H9 (cell line): Measurements from ENCODE around the gene S100G. TPM values are rescaled to one million over a fixed set of nuclear protein-coding genes. Genes with fewer than 3 reads are reported as not detected.
"Not testable (repeated sequence)": the region's sequence is repeated elsewhere in the genome, so short reads cannot be mapped to it uniquely, and the experiment has no call there.

Experiments used
- DNase-seq: peaks from one replicate; pipeline ENCODE4 v3.0.0-alpha.2; 2017
- H2AFZ ChIP-seq: one replicate; pipeline ENCODE4 v1.6.1; 2013; ENCODE audit warnings: mild to moderate bottlenecking, low read length, control low read depth, moderate library complexity
- H2AK5ac ChIP-seq: 2 replicates; pipeline ENCODE4 v1.6.1; 2013; ENCODE audit warnings: low read length, control low read depth, mixed read lengths; ENCODE audit not compliant: insufficient read length
- H2BK120ac ChIP-seq: one replicate; pipeline ENCODE4 v1.6.1; 2013; ENCODE audit warnings: low read depth, mild to moderate bottlenecking, low read length, control low read depth, inconsistent platforms; ENCODE audit not compliant: poor library complexity, severe bottlenecking
- H2BK12ac ChIP-seq: 2 replicates; pipeline ENCODE4 v1.6.1; 2013; ENCODE audit warnings: low read length, control low read depth, mixed read lengths, low read depth; ENCODE audit not compliant: insufficient read length
- H2BK15ac ChIP-seq: 2 replicates; pipeline ENCODE4 v1.6.1; 2013; ENCODE audit warnings: low read depth, low read length, control low read depth
- H2BK20ac ChIP-seq: one replicate; pipeline ENCODE4 v1.6.1; 2013; ENCODE audit warnings: low read depth, mild to moderate bottlenecking, low read length, control low read depth, inconsistent platforms; ENCODE audit not compliant: poor library complexity, severe bottlenecking
- H2BK5ac ChIP-seq: 2 replicates; pipeline ENCODE4 v1.6.1; 2013; ENCODE audit warnings: low read length, control low read depth, mixed read lengths; ENCODE audit not compliant: insufficient read length
- H3K14ac ChIP-seq: 2 replicates; pipeline ENCODE4 v1.6.1; 2013; ENCODE audit warnings: low read length, control low read depth; ENCODE audit not compliant: insufficient read depth
- H3K18ac ChIP-seq: 2 replicates; pipeline ENCODE4 v1.6.1; 2013; ENCODE audit warnings: low read depth, mild to moderate bottlenecking, mixed read lengths, low read length, control low read depth; ENCODE audit not compliant: insufficient read length
- H3K23ac ChIP-seq: 2 replicates; pipeline ENCODE4 v1.6.1; 2013; ENCODE audit warnings: low read length, control low read depth, mixed read lengths, low read depth; ENCODE audit not compliant: insufficient read length
- H3K23me2 ChIP-seq: 2 replicates; pipeline ENCODE4 v1.6.1; 2013; ENCODE audit warnings: low read depth, mild to moderate bottlenecking, mixed read lengths, low read length, control low read depth; ENCODE audit not compliant: insufficient read length, poor library complexity, severe bottlenecking
- H3K27ac ChIP-seq: 2 replicates; pipeline ENCODE4 v1.5.1; 2013; ENCODE audit warnings: low read length, control low read depth, mixed read lengths, low read depth; ENCODE audit not compliant: insufficient read length
- H3K27me3 ChIP-seq: 2 replicates; pipeline ENCODE4 v1.6.1; 2013; ENCODE audit warnings: low read length, control low read depth, inconsistent platforms; ENCODE audit not compliant: insufficient read depth
- H3K4ac ChIP-seq: 2 replicates; pipeline ENCODE4 v1.6.1; 2013; ENCODE audit warnings: low read depth, mild to moderate bottlenecking, control low read depth, inconsistent platforms, low read length, moderate library complexity
- H3K4me1 ChIP-seq: 2 replicates; pipeline ENCODE4 v1.6.1; 2013; ENCODE audit warnings: low read length, control low read depth, inconsistent platforms; ENCODE audit not compliant: insufficient read depth
- H3K4me2 ChIP-seq: 2 replicates; pipeline ENCODE4 v1.6.1; 2013; ENCODE audit warnings: low read length, control low read depth, mixed read lengths; ENCODE audit not compliant: insufficient read length, insufficient read depth
- H3K56ac ChIP-seq: 2 replicates; pipeline ENCODE4 v1.6.1; 2013; ENCODE audit warnings: low read depth, mild to moderate bottlenecking, mixed read lengths, low read length, control low read depth; ENCODE audit not compliant: insufficient read length
- H3K79me1 ChIP-seq: 2 replicates; pipeline ENCODE4 v1.6.1; 2013; ENCODE audit warnings: low read depth, mild to moderate bottlenecking, moderate library complexity, low read length, control low read depth, inconsistent platforms; ENCODE audit not compliant: insufficient read depth, poor library complexity, severe bottlenecking
- H3K79me2 ChIP-seq: 2 replicates; pipeline ENCODE4 v1.6.1; 2013; ENCODE audit warnings: low read length, control low read depth, inconsistent platforms; ENCODE audit not compliant: insufficient read depth
- H3K9ac ChIP-seq: 2 replicates; pipeline ENCODE4 v1.6.1; 2013; ENCODE audit warnings: low read length, control low read depth, mixed read lengths; ENCODE audit not compliant: insufficient read length; ENCODE audit errors: extremely low read depth
- H3K9me3 ChIP-seq: one replicate; pipeline ENCODE4 v1.6.1; 2013; ENCODE audit warnings: low read depth, low read length, inconsistent platforms; ENCODE audit not compliant: control insufficient read depth
- H3T11ph ChIP-seq: one replicate; pipeline ENCODE4 v1.6.1; 2013; ENCODE audit warnings: mild to moderate bottlenecking, low read length, control low read depth, inconsistent platforms
- H4K20me1 ChIP-seq: one replicate; pipeline ENCODE4 v1.6.1; 2013; ENCODE audit not compliant: control insufficient read depth, insufficient read length, insufficient read depth
- H4K5ac ChIP-seq: 2 replicates; pipeline ENCODE4 v1.6.1; 2013; ENCODE audit warnings: low read depth, mild to moderate bottlenecking, mixed read lengths, low read length, control low read depth; ENCODE audit not compliant: insufficient read length
- H4K8ac ChIP-seq: replicated peaks from 2 replicates; pipeline ENCODE4 v1.6.1; 2013; ENCODE audit warnings: low read length, control low read depth, mixed read lengths, low read depth; ENCODE audit not compliant: insufficient read length
- H4K91ac ChIP-seq: 2 replicates; pipeline ENCODE4 v1.6.1; 2013; ENCODE audit warnings: low read depth, mild to moderate bottlenecking, moderate library complexity, mixed read lengths, low read length, control low read depth; ENCODE audit not compliant: insufficient read length
- H3K27ac Mint-ChIP-seq, 3 experiments: 2 replicates in 2 of 3; 3 replicates in 1 of 3; pipeline ENCODE4 v1.8.0; 2020 to 2021; ENCODE audit warnings: mixed read lengths in 3 of 3, mild to moderate bottlenecking in 1 of 3, moderate library complexity in 1 of 3
- H3K27me3 Mint-ChIP-seq: 2 replicates; pipeline ENCODE4 v1.8.0; 2021; ENCODE audit warnings: low read depth, mild to moderate bottlenecking, moderate library complexity, mixed read lengths
- H3K36me3 Mint-ChIP-seq, 3 experiments: 2 replicates in 2 of 3; 3 replicates in 1 of 3; pipeline ENCODE4 v1.8.0; 2020 to 2021; ENCODE audit warnings: low read depth in 3 of 3, mixed read lengths in 3 of 3; ENCODE audit not compliant: insufficient read depth in 1 of 3
- H3K4me1 Mint-ChIP-seq, 2 experiments: 2 replicates each; pipeline ENCODE4 v1.8.0; 2020; ENCODE audit warnings: mixed read lengths in 2 of 2
- H3K4me3 Mint-ChIP-seq, 2 experiments: 2 replicates in 1 of 2; 3 replicates in 1 of 2; pipeline ENCODE4 v1.8.0; 2020 to 2021; ENCODE audit warnings: mild to moderate bottlenecking in 2 of 2, mixed read lengths in 2 of 2, moderate library complexity in 1 of 2
- H3K9me3 Mint-ChIP-seq, 2 experiments: 2 replicates in 1 of 2; 3 replicates in 1 of 2; pipeline ENCODE4 v1.8.0; 2020; ENCODE audit warnings: mild to moderate bottlenecking in 2 of 2, mixed read lengths in 2 of 2, moderate library complexity in 1 of 2
- CTCF ChIP-seq: fragments of 200-600 bp; sonication (generic); conservative IDR thresholded peaks from 3 replicates; pipeline ENCODE4 v1.8.0; 2021; ENCODE audit warnings: antibody characterized with exemption, mild to moderate bottlenecking
- WGBS: extraction: QIAGEN DNeasy Blood & Tissue Kit; methylation state at CpG from one replicate; pipeline ENCODE4 v1.1.7; 2013; ENCODE audit warnings: missing lambda C conversion rate, low lambda C conversion rate, mixed read lengths; ENCODE audit not compliant: insufficient read length; ENCODE audit errors: extremely low coverage; 5-methylcytosine and 5-hydroxymethylcytosine counted together
- total RNA-seq: library from RNA; stranded (reverse); gene quantifications from 2 replicates; pipeline ENCODE4 v1.2.1, GENCODE V29; 2021

Gene S100G
- total RNA-seq, 1 experiment from 2014 or later: not detected

GRCh38 chrX:16601885-16602284 is 48.1 kb upstream of the S100G start:
- Mint-ChIP-seq H3K36me3 (peaks cover 25 to 66% (median 52%) of the 10 kb centered on the region in 3 experiments), H3K4me3 (no peak overlapping the region), H3K27ac (peak overlapping the region; percentile 31 to 78 (median 64); a peak in 4 of 7 replicates), H3K9me3 (peaks cover 0 to 9% of the 10 kb centered on the region in 2 experiments; a peak in 4 of 5 replicates), H3K27me3 (no peaks in the 10 kb centered on the region), H3K4me1 (peaks cover 18 to 44% of the 10 kb centered on the region in 2 experiments)
- no peak overlapping the region for H3K23ac ChIP-seq
- H4K8ac ChIP-seq: no peak overlapping the region
- no peaks in the 10 kb centered on the region for H3K79me1 ChIP-seq
- no peaks in the 10 kb centered on the region for H3K27me3 ChIP-seq
- H3K9ac ChIP-seq: no peak overlapping the region
- H4K20me1 ChIP-seq: no peaks in the 10 kb centered on the region
- no peaks in the 10 kb centered on the region for H3K4me1 ChIP-seq
- no peaks in the 10 kb centered on the region for H3K23me2 ChIP-seq
- WGBS: no CpG with 5 or more reads among the region's 4 CpGs
- no peak overlapping the region for H3K4ac ChIP-seq
- no peak overlapping the region for H4K5ac ChIP-seq
- H3K79me2 ChIP-seq: no peaks in the 10 kb centered on the region
- H3K56ac ChIP-seq: no peak overlapping the region
- H2BK20ac ChIP-seq: no peak overlapping the region
- no peak overlapping the region for H3K18ac ChIP-seq
- H3K9me3 ChIP-seq: no peaks in the 10 kb centered on the region
- no peak overlapping the region for H2AK5ac ChIP-seq
- no peak overlapping the region for H2BK15ac ChIP-seq
- H2BK120ac ChIP-seq: no peak overlapping the region
- no peak overlapping the region for H3T11ph ChIP-seq
- no peak for DNase-seq
- no peak overlapping the region for H4K91ac ChIP-seq
- H2AFZ ChIP-seq: no peak overlapping the region
- no peak overlapping the region for H3K4me2 ChIP-seq
- H2BK12ac ChIP-seq: no peak overlapping the region
- H3K27ac ChIP-seq: peak overlapping the region; percentile 22
- no peak overlapping the region for H3K14ac ChIP-seq
- no peak overlapping the region for H2BK5ac ChIP-seq
- TF ChIP-seq CTCF: no peak

- not testable (repeated sequence) for H3K18ac ChIP-seq, H3K4me3 Mint-ChIP-seq, H2BK20ac ChIP-seq, H3K9ac ChIP-seq, H3K4ac ChIP-seq, H3K79me1 ChIP-seq, H2BK15ac ChIP-seq, H3K27me3 Mint-ChIP-seq, H3K14ac ChIP-seq, H3K4me2 ChIP-seq, H2BK12ac ChIP-seq, H4K91ac ChIP-seq, H3K79me2 ChIP-seq, H3K9me3 ChIP-seq, H3K23me2 ChIP-seq, H3K27me3 ChIP-seq, H3K9me3 Mint-ChIP-seq, H2AFZ ChIP-seq, H3K56ac ChIP-seq, H4K8ac ChIP-seq, DNase-seq, H3K23ac ChIP-seq, H3K27ac ChIP-seq, H3K27ac Mint-ChIP-seq, H3K4me1 ChIP-seq, H3T11ph ChIP-seq, H4K5ac ChIP-seq, H2BK5ac ChIP-seq, H4K20me1 ChIP-seq, H2AK5ac ChIP-seq, H2BK120ac ChIP-seq
- Mint-ChIP-seq H3K4me1 (peaks cover 18 to 44% of the 10 kb centered on the region in 2 experiments), H3K36me3 (peaks cover 26 to 65% (median 52%) of the 10 kb centered on the region in 3 experiments)
- WGBS: no CpG with 5 or more reads among the region's 6 CpGs
Observed at GRCh38 chrX:16603235-16603634, 46.7 kb upstream of the S100G start.
